NCI-H69 (cell line): ENCODE measurements around the gene HSD11B2.
A peak's percentile ranks its signal among the peaks of the same experiment; 100 is the strongest.

Experiments
- DNase-seq: peaks from one replicate; lab custom pipeline; 2025; lab: John Stamatoyannopoulos, UW

HSD11B2 gene

GRCh38 chr16:67430977-67431774 is at the start of gene HSD11B2:
HSD11B2 (plus strand) TSS chr16:67431121; CDS start chr16:67431249, 128 bp downstream.
- peak; percentile 86 for DNase-seq

- DNase-seq, result no peak
Measured at GRCh38 chr16:67383284-67383683, 47.6 kb upstream of the HSD11B2 start.

- DNase-seq, result peak; percentile 58
Measured at GRCh38 chr16:67384778-67385510, 46.0 kb upstream of the HSD11B2 start.

- DNase-seq, result no peak
Measured at GRCh38 chr16:67386861-67387455, 44.0 kb upstream of the HSD11B2 start.

GRCh38 chr16:67387479-67388079 is 43.3 kb upstream of the HSD11B2 start:
- no peak for DNase-seq

GRCh38 chr16:67388191-67388590 is 42.7 kb upstream of the HSD11B2 start:
- DNase-seq, result no peak

GRCh38 chr16:67388591-67388990 is 42.3 kb upstream of the HSD11B2 start:
- DNase-seq, result no peak

- DNase-seq, result no peak
Measured at GRCh38 chr16:67389911-67390815, 40.8 kb upstream of the HSD11B2 start.

GRCh38 chr16:67390816-67391423 is 40.0 kb upstream of the HSD11B2 start:
- no peak for DNase-seq

- DNase-seq, result peak; percentile 82
Measured at GRCh38 chr16:67391424-67392300, 39.3 kb upstream of the HSD11B2 start.

- peak; percentile 22 for DNase-seq
Measured at GRCh38 chr16:67392301-67393059, 38.4 kb upstream of the HSD11B2 start.

- peak; percentile 91 for DNase-seq
Measured at GRCh38 chr16:67393111-67393787, 37.7 kb upstream of the HSD11B2 start, which contains the start of gene TPPP3. TPPP3 (minus strand) TSS chr16:67393498; CDS start chr16:67391111, 2,387 bp downstream.

- peak; percentile 54 for DNase-seq
Measured at GRCh38 chr16:67393788-67394154, 37.1 kb upstream of the HSD11B2 start.

- peak; percentile 30 for DNase-seq
Measured at GRCh38 chr16:67394155-67395104, 36.5 kb upstream of the HSD11B2 start.

GRCh38 chr16:67395105-67395457 is 35.8 kb upstream of the HSD11B2 start:
- DNase-seq, result no peak

GRCh38 chr16:67395458-67396158 is 35.3 kb upstream of the HSD11B2 start:
- DNase-seq, result peak; percentile 96
